Measurements from ENCODE around the gene PLOD1. TPM values are rescaled to one million over a fixed set of nuclear protein-coding genes. Genes with fewer than 3 reads are reported as not detected.
"Not testable (repeated sequence)": the region's sequence is repeated elsewhere in the genome, so short reads cannot be mapped to it uniquely, and the experiment has no call there.

PLOD1 gene
- total and polyA plus RNA-seq, 10 of the 15 experiments (the other 5 are each of a cell fraction or from before 2014, with no cell fraction given), result 10.6 to 42.6 (median 29.3) TPM

- 61% methylated on average over 5 of the region's 5 CpGs for WGBS (ENCODE audit: insufficient coverage, insufficient replicate concordance, low lambda C conversion rate, missing lambda C conversion rate)
- H3K9me3 ChIP-seq (replicated peaks; ENCODE audit: control insufficient read depth, insufficient read depth, low read length); H4K20me1 ChIP-seq (ENCODE audit: control insufficient read depth, insufficient read depth); H3K27me3 ChIP-seq (replicated peaks in 1 of 2; ENCODE audit: control insufficient read depth in 2 of 2, insufficient read depth in 2 of 2, low read length in 1 of 2); CTCF ChIA-PET; RAD21 ChIA-PET (ENCODE audit: unreplicated experiment); ATAC-seq; H3K79me2 ChIP-seq (ENCODE audit: control insufficient read depth, insufficient read depth, low read length); H3K27ac ChIP-seq (ENCODE audit: control insufficient read depth, insufficient read depth); H3K4me3 ChIP-seq; H3K4me1 ChIP-seq (ENCODE audit: control insufficient read depth, insufficient read depth, low read length); DNase-seq (ENCODE audit: low read depth, low spot score); H3K36me3 ChIP-seq (ENCODE audit: control insufficient read depth in 2 of 2, insufficient read depth in 2 of 2, low read length in 1 of 2); in situ Hi-C loops (cut with MboI); H3K9ac ChIP-seq (ENCODE audit: control insufficient read depth, insufficient read depth, low read length); FAIRE-seq; H2AFZ ChIP-seq (ENCODE audit: control insufficient read depth, low read depth, low read length); H3K4me2 ChIP-seq (ENCODE audit: control insufficient read depth, insufficient read depth); BruUV-seq (replicated peaks): not testable (repeated sequence)
- ChIA-PET POLR2A (interaction anchor here (0.7 kb wide), 1 partner anchor 65 kb away, joined by 3 read pairs; no protein-coding TSS in a partner anchor), SMC1A (ENCODE audit: uncharacterized antibody, unreplicated experiment) (interaction anchor here (1.3 kb wide), 1 partner anchor 31 kb away, joined by 3 read pairs; the partner anchor contains the start of gene PLOD1)
- intact Hi-C loops (cut with micrococcal nuclease; ENCODE audit: unreplicated experiment), result loop anchor here (10.0 kb wide), 1 partner anchor 1429 kb away; the partner anchor contains the start of genes DFFA and PEX14
These were observed 30.4 kb upstream of the PLOD1 start for GRCh38 chr1:11904156-11904555.

- WGBS (ENCODE audit: insufficient coverage, insufficient replicate concordance, low lambda C conversion rate, missing lambda C conversion rate), result 93% methylated on average over 4 of the region's 5 CpGs
- ATAC-seq, result no peak
- TF ChIP-seq ZNF622 (IDR thresholded peaks at IDR 0.05) (no peak), KAT2A (conservative IDR thresholded peaks at IDR 0.05; ENCODE audit: control insufficient read depth, low read depth, low read length) (no peak), CHD4 (IDR thresholded peaks at IDR 0.05) (no peak)
- intact Hi-C loops (cut with micrococcal nuclease; ENCODE audit: unreplicated experiment), result loop anchor here (5.0 to 10.0 kb wide), 2 partner anchors 162 to 1430 kb away; partner anchors contain the start of genes DFFA and PEX14
- SMC1A ChIA-PET (ENCODE audit: uncharacterized antibody, unreplicated experiment), result no interaction called here
- CTCF ChIA-PET, result no interaction called here
- H2AFZ ChIP-seq (ENCODE audit: control insufficient read depth, low read depth, low read length), result no peak overlapping the region
- no peak overlapping the region for H3K9ac ChIP-seq (ENCODE audit: control insufficient read depth, insufficient read depth, low read length)
- POLR2A ChIA-PET, result interaction anchor here (0.7 kb wide), 1 partner anchor 64 kb away, joined by 3 read pairs; no protein-coding TSS in a partner anchor
- FAIRE-seq, result no peak
- H4K20me1 ChIP-seq (ENCODE audit: control insufficient read depth, insufficient read depth), result no peaks in the 10 kb centered on the region
- no peaks in the 10 kb centered on the region for H3K27me3 ChIP-seq (replicated peaks in 1 of 2; ENCODE audit: control insufficient read depth in 2 of 2, insufficient read depth in 2 of 2, low read length in 1 of 2)
- H3K36me3 ChIP-seq (ENCODE audit: control insufficient read depth in 2 of 2, insufficient read depth in 2 of 2, low read length in 1 of 2), result no peaks in the 10 kb centered on the region
- H3K4me2 ChIP-seq (ENCODE audit: control insufficient read depth, insufficient read depth), result no peak overlapping the region
- BruUV-seq (replicated peaks), result no TSS peak
- H3K9me3 ChIP-seq (replicated peaks; ENCODE audit: control insufficient read depth, insufficient read depth, low read length), result no peaks in the 10 kb centered on the region
- DNase-seq (ENCODE audit: low read depth, low spot score), result no peak
- RAD21 ChIA-PET (ENCODE audit: unreplicated experiment), result no interaction called here
- H3K4me3 ChIP-seq, result no peak overlapping the region
- no peak overlapping the region for H3K27ac ChIP-seq (ENCODE audit: control insufficient read depth, insufficient read depth)
- H3K79me2 ChIP-seq (ENCODE audit: control insufficient read depth, insufficient read depth, low read length), result no peaks in the 10 kb centered on the region
- H3K4me1 ChIP-seq (ENCODE audit: control insufficient read depth, insufficient read depth, low read length), result no peaks in the 10 kb centered on the region
- in situ Hi-C loops (cut with MboI), result no loop called here
These were observed 29.5 kb upstream of the PLOD1 start for GRCh38 chr1:11904978-11905377.

Data from GM12878 (cell line).